WTC11 (cell line): Measurements from ENCODE around the gene CLEC18A. TPM values are rescaled to one million over a fixed set of nuclear protein-coding genes. Genes with fewer than 3 reads are reported as not detected.

ENCODE experiments used
- ATAC-seq: fragments of 200-7000 bp; cut with Tn5 transposase; 2 replicates; pipeline ENCODE4 v1.10.0; 2021; ENCODE audit warnings: mild to moderate bottlenecking, moderate library complexity
- CTCF ChIA-PET: fragments of 300-600 bp; sonication (Branson Sonifier 250); formaldehyde crosslinking; loops from one replicate; lab custom pipeline; 2021; ENCODE audit warnings: antibody characterized with exemption; lab: Charles Lee
- POLR2A ChIA-PET: fragments of 350-600 bp; sonication (Branson Sonifier 250); formaldehyde crosslinking; loops from one replicate; lab custom pipeline; 2021; ENCODE audit warnings: antibody characterized with exemption; lab: Charles Lee
- DNase-seq: peaks from one replicate; pipeline ENCODE4 v3.0.0; 2021; ENCODE audit warnings: low spot score
- H3K27ac Mint-ChIP-seq: 2 replicates; pipeline ENCODE4 v1.8.0; 2021; ENCODE audit warnings: mixed read lengths
- H3K27me3 Mint-ChIP-seq: 2 replicates; pipeline ENCODE4 v1.8.0; 2021; ENCODE audit warnings: low read depth, mild to moderate bottlenecking, moderate library complexity, mixed read lengths
- H3K36me3 Mint-ChIP-seq: 2 replicates; pipeline ENCODE4 v1.8.0; 2021; ENCODE audit warnings: mixed read lengths
- H3K4me1 Mint-ChIP-seq: 2 replicates; pipeline ENCODE4 v1.8.0; 2022; ENCODE audit warnings: mixed read lengths
- H3K4me3 Mint-ChIP-seq: 2 replicates; pipeline ENCODE4 v1.8.0; 2021; ENCODE audit warnings: mild to moderate bottlenecking, moderate library complexity, mixed read lengths
- H3K9me3 Mint-ChIP-seq: 2 replicates; pipeline ENCODE4 v1.8.0; 2021; ENCODE audit warnings: mixed read lengths
- ATF1 ChIP-seq: sonication (generic); formaldehyde crosslinking; IDR thresholded peaks from 2 replicates; pipeline ENCODE4 v1.8.1; 2023; ENCODE audit warnings: mild to moderate bottlenecking, moderate library complexity, missing genetic modification reagents
- CREM ChIP-seq: sonication (generic); formaldehyde crosslinking; IDR thresholded peaks from 2 replicates; pipeline ENCODE4 v1.8.1; 2022; ENCODE audit warnings: mild to moderate bottlenecking, missing genetic modification reagents, moderate library complexity
- E2F5 ChIP-seq: sonication (generic); formaldehyde crosslinking; IDR thresholded peaks from 2 replicates; pipeline ENCODE4 v1.8.1; 2022; ENCODE audit warnings: mild to moderate bottlenecking, moderate library complexity, missing genetic modification reagents
- ELF4 ChIP-seq: sonication (generic); formaldehyde crosslinking; IDR thresholded peaks from 2 replicates; pipeline ENCODE4 v1.8.1; 2022; ENCODE audit warnings: low read depth, mild to moderate bottlenecking, moderate library complexity, missing genetic modification reagents
- ESRRA ChIP-seq: sonication (generic); formaldehyde crosslinking; IDR thresholded peaks from 2 replicates; pipeline ENCODE4 v1.8.1; 2022; ENCODE audit warnings: mild to moderate bottlenecking, missing genetic modification reagents, borderline replicate concordance
- FOXK1 ChIP-seq: sonication (generic); formaldehyde crosslinking; IDR thresholded peaks from 2 replicates; pipeline ENCODE4 v1.8.0; 2022; ENCODE audit warnings: mild to moderate bottlenecking, moderate library complexity, missing genetic modification reagents
- OVOL2 ChIP-seq: fragments of 250-450 bp; sonication (Bioruptor Pico); IDR thresholded peaks from 2 replicates; pipeline ENCODE4 v1.9.0; 2021; ENCODE audit warnings: mild to moderate bottlenecking, borderline replicate concordance
- SMAD3 ChIP-seq: sonication (generic); formaldehyde crosslinking; IDR thresholded peaks from 2 replicates; pipeline ENCODE4 v1.8.0; 2022; ENCODE audit warnings: missing genetic modification reagents, mild to moderate bottlenecking, borderline replicate concordance
- SMAD4 ChIP-seq: sonication (generic); formaldehyde crosslinking; IDR thresholded peaks from 2 replicates; pipeline ENCODE4 v1.8.0; 2022; ENCODE audit warnings: mild to moderate bottlenecking, missing genetic modification reagents
- STAT6 ChIP-seq: sonication (generic); formaldehyde crosslinking; conservative IDR thresholded peaks from 2 replicates; pipeline ENCODE4 v1.8.1; 2023; ENCODE audit warnings: mild to moderate bottlenecking, low read depth, missing genetic modification reagents, moderate library complexity
- TP53 ChIP-seq: sonication (generic); formaldehyde crosslinking; IDR thresholded peaks from 2 replicates; pipeline ENCODE4 v1.8.1; 2023; ENCODE audit warnings: mild to moderate bottlenecking, missing genetic modification reagents
- ZNF121 ChIP-seq: sonication (generic); formaldehyde crosslinking; IDR thresholded peaks from 2 replicates; pipeline ENCODE4 v1.8.0; 2023; ENCODE audit warnings: missing genetic modification reagents
- ZNF232 ChIP-seq: sonication (generic); formaldehyde crosslinking; IDR thresholded peaks from 2 replicates; pipeline ENCODE4 v1.8.0; 2022; ENCODE audit warnings: mild to moderate bottlenecking, missing genetic modification reagents
- ZNF396 ChIP-seq: fragments of 250-450 bp; sonication (Bioruptor Pico); IDR thresholded peaks from 2 replicates; pipeline ENCODE4 v1.8.0; 2021; ENCODE audit warnings: mild to moderate bottlenecking, moderate library complexity, borderline replicate concordance
- ZNF416 ChIP-seq: fragments of 250-450 bp; sonication (Bioruptor Pico); IDR thresholded peaks from 2 replicates; pipeline ENCODE4 v1.9.0; 2021; ENCODE audit warnings: mild to moderate bottlenecking, inconsistent platforms
- ZNF423 ChIP-seq: fragments of 250-450 bp; sonication (Bioruptor Pico); IDR thresholded peaks from 2 replicates; pipeline ENCODE4 v2.1.2; 2022; ENCODE audit warnings: mild to moderate bottlenecking, moderate library complexity
- ZNF671 ChIP-seq: fragments of 250-450 bp; sonication (Bioruptor Pico); IDR thresholded peaks from 2 replicates; pipeline ENCODE4 v1.8.0; 2021; ENCODE audit warnings: mild to moderate bottlenecking
- total RNA-seq: library from RNA; stranded (reverse); gene quantifications from 3 replicates; pipeline ENCODE4 v1.2.3, GENCODE V29; 2021
- TF ChIP-seq, protein P1 (sequence below): sonication (generic); formaldehyde crosslinking; IDR thresholded peaks from 2 replicates; pipeline ENCODE4 v1.8.1; 2022; ENCODE audit warnings: missing genetic modification reagents, borderline replicate concordance
- TF ChIP-seq, protein P2 (sequence below): sonication (generic); formaldehyde crosslinking; IDR thresholded peaks from 2 replicates; pipeline ENCODE4 v1.8.1; 2022; ENCODE audit warnings: mild to moderate bottlenecking, missing genetic modification reagents, moderate library complexity, borderline replicate concordance

Gene CLEC18A
- total RNA-seq, 1 experiment from 2014 or later: 0.26 TPM

DNA sequence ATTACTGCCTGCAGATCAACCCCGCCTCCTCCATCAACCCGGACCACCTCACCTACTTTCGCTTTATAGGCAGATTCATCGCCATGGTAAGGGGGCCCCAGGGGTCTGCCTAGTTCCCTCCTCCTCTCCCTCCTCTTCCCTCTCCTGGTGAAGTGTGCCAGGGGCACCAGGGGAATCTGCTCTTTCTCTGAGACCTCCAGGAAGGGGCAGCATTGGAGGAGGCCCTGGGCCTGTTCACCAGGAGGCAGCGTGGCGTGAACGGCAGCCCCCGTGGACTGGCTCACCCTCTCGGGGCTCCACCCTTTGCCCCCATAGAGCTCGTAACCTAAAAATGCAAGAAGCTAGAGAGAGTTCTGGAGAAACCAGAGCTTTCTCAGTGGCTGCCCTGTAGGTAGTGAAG, 17.1 kb upstream of the CLEC18A start (continued):
- TF ChIP-seq E2F5 (CRISPR knock-in tag) (no peak), ZNF121 (CRISPR knock-in tag) (no peak), ESRRA (CRISPR knock-in tag) (no peak), FOXK1 (CRISPR knock-in tag) (no peak), ZNF423 (CRISPR knock-in tag) (no peak), ZNF416 (CRISPR knock-in tag) (no peak), OVOL2 (CRISPR knock-in tag) (no peak), CREM (no peak), SMAD4 (no peak)
- TF ChIP-seq, all 79 proteins: peak for 0

GRCh38 chr16:69934751-69935150, 16.4 kb upstream of the CLEC18A start:
- POLR2A ChIA-PET: no interaction called here
- ATAC-seq (no peak), DNase-seq (no peak)
- Mint-ChIP-seq H3K4me1 (peaks cover 6% of the 10 kb centered on the region; the same call in 1 of the 2 replicates), H3K27ac (no peak overlapping the region), H3K9me3 (no peaks in the 10 kb centered on the region), H3K27me3 (no peaks in the 10 kb centered on the region), H3K36me3 (peaks cover 33% of the 10 kb centered on the region), H3K4me3 (no peak overlapping the region)
- TF ChIP-seq STAT6 (CRISPR knock-in tag) (no peak), CREM (no peak), ZNF396 (no peak), TP53 (CRISPR knock-in tag) (no peak), ZNF671 (no peak), E2F5 (CRISPR knock-in tag) (no peak), ELF4 (CRISPR knock-in tag) (no peak), ATF1 (CRISPR knock-in tag) (no peak), ZNF232 (CRISPR knock-in tag) (no peak), OVOL2 (CRISPR knock-in tag) (no peak), SMAD3 (CRISPR knock-in tag) (no peak)
- TF ChIP-seq, protein P1, sequence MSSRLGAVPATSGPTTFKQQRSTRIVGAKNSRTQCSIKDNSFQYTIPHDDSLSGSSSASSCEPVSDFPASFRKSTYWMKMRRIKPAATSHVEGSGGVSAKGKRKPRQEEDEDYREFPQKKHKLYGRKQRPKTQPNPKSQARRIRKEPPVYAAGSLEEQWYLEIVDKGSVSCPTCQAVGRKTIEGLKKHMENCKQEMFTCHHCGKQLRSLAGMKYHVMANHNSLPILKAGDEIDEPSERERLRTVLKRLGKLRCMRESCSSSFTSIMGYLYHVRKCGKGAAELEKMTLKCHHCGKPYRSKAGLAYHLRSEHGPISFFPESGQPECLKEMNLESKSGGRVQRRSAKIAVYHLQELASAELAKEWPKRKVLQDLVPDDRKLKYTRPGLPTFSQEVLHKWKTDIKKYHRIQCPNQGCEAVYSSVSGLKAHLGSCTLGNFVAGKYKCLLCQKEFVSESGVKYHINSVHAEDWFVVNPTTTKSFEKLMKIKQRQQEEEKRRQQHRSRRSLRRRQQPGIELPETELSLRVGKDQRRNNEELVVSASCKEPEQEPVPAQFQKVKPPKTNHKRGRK (CRISPR knock-in tag): no peak
- TF ChIP-seq, protein P2, sequence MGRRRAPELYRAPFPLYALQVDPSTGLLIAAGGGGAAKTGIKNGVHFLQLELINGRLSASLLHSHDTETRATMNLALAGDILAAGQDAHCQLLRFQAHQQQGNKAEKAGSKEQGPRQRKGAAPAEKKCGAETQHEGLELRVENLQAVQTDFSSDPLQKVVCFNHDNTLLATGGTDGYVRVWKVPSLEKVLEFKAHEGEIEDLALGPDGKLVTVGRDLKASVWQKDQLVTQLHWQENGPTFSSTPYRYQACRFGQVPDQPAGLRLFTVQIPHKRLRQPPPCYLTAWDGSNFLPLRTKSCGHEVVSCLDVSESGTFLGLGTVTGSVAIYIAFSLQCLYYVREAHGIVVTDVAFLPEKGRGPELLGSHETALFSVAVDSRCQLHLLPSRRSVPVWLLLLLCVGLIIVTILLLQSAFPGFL (CRISPR knock-in tag): no peak
- CTCF ChIA-PET: no interaction called here
